ENCODE results near the gene KRT31. TPM values are rescaled to one million over a fixed set of nuclear protein-coding genes. Genes with fewer than 3 reads are reported as not detected.
"Not testable (repeated sequence)": the region's sequence is repeated elsewhere in the genome, so short reads cannot be mapped to it uniquely, and the experiment has no call there.

Gene KRT31
- total RNA-seq, 4 donors from 2014 or later, result not detected

GRCh38 chr17:41403404-41404023, 6.1 kb upstream of the KRT31 start:
- Histone ChIP-seq H3K27ac (no peak overlapping the region), H3K9me3 (no peaks in the 10 kb centered on the region), H3K4me3 (no peak overlapping the region), H3K4me1 (no peaks in the 10 kb centered on the region), H3K36me3 (no peaks in the 10 kb centered on the region), H3K27me3 (no peaks in the 10 kb centered on the region)
- DNase-seq, result no peak
- no peak for TF ChIP-seq CTCF (IDR thresholded peaks at IDR 0.05)
- TF ChIP-seq POLR2A (IDR thresholded peaks at IDR 0.05), result no peak

GRCh38 chr17:41402161-41402560, 4.8 kb upstream of the KRT31 start:
- no peaks in the 10 kb centered on the region for H3K4me1 ChIP-seq
- no peak for TF ChIP-seq POLR2A (IDR thresholded peaks at IDR 0.05)
- no peak for TF ChIP-seq CTCF (IDR thresholded peaks at IDR 0.05)
- no peak overlapping the region for H3K27ac ChIP-seq
- no peak for DNase-seq
- no peaks in the 10 kb centered on the region for H3K36me3 ChIP-seq
- no peaks in the 10 kb centered on the region for H3K9me3 ChIP-seq
- no peak overlapping the region for H3K4me3 ChIP-seq
- H3K27me3 ChIP-seq, result no peaks in the 10 kb centered on the region

- no peaks in the 10 kb centered on the region for H3K27me3 ChIP-seq
- H3K27ac ChIP-seq, result no peak overlapping the region
- no peak overlapping the region for H3K4me3 ChIP-seq
- H3K36me3 ChIP-seq, result no peaks in the 10 kb centered on the region
- no peaks in the 10 kb centered on the region for H3K9me3 ChIP-seq
- DNase-seq, result no peak
- TF ChIP-seq POLR2A (IDR thresholded peaks at IDR 0.05), result no peak
- no peak for TF ChIP-seq CTCF (IDR thresholded peaks at IDR 0.05)
- no peaks in the 10 kb centered on the region for H3K4me1 ChIP-seq
These were observed 1.1 kb downstream of the KRT31 start for GRCh38 chr17:41396340-41396739.

- Histone ChIP-seq H3K4me3 (no peak overlapping the region), H3K27me3 (no peaks in the 10 kb centered on the region), H3K4me1 (no peaks in the 10 kb centered on the region), H3K36me3 (no peaks in the 10 kb centered on the region), H3K9me3 (no peaks in the 10 kb centered on the region), H3K27ac (no peak overlapping the region)
- DNase-seq, result no peak
- TF ChIP-seq POLR2A (IDR thresholded peaks at IDR 0.05) (no peak), CTCF (IDR thresholded peaks at IDR 0.05) (no peak)
These were observed 1.8 kb downstream of the KRT31 start for GRCh38 chr17:41395611-41396010.

GRCh38 chr17:41395044-41395443, 2.4 kb downstream of the KRT31 start:
- not testable (repeated sequence) for H3K4me3 ChIP-seq, H3K27ac ChIP-seq, H3K36me3 ChIP-seq, H3K27me3 ChIP-seq, H3K9me3 ChIP-seq, H3K4me1 ChIP-seq, DNase-seq

- Histone ChIP-seq H3K36me3 (no peaks in the 10 kb centered on the region), H3K9me3 (no peaks in the 10 kb centered on the region), H3K4me3 (no peak overlapping the region), H3K27ac (no peak overlapping the region), H3K4me1 (no peaks in the 10 kb centered on the region), H3K27me3 (no peaks in the 10 kb centered on the region)
- no peak for TF ChIP-seq CTCF (IDR thresholded peaks at IDR 0.05)
- TF ChIP-seq POLR2A (IDR thresholded peaks at IDR 0.05), result no peak
- no peak for DNase-seq
These were observed 3.0 kb downstream of the KRT31 start for GRCh38 chr17:41394254-41394996.

Data from Peyer's patch (tissue), 4 donors.